ENCODE data around the gene S100A13. TPM values are rescaled to one million over a fixed set of nuclear protein-coding genes. Genes with fewer than 3 reads are reported as not detected.

S100A13 gene
- total RNA-seq, 2 experiments from 2014 or later = 6.2 to 7.0 TPM

GRCh38 chr1:153612755-153613331, 14.5 kb downstream of the S100A13 start, which contains the start of gene S100A16:
Gene S100A16 (minus strand): TSS chr1:153613137. CDS start chr1:153608151, 4,986 bp downstream.
- no peak within 1 kb of the TSS for H3K27ac Mint-ChIP-seq
- ATAC-seq (no peak), DNase-seq (no peak)
- H3K4me3 Mint-ChIP-seq = no peak within 1 kb of the TSS
- H3K4me1 Mint-ChIP-seq (ENCODE audit: low read depth) = peaks cover 7% of the 10 kb centered on the region
- no peaks in the 10 kb centered on the region for H3K9me3 Mint-ChIP-seq (ENCODE audit: insufficient read depth)
- POLR2A ChIA-PET = interaction anchor here (0.6 kb wide), 1 partner anchor 32 kb away, joined by 3 read pairs; no protein-coding TSS in a partner anchor
- CTCF ChIA-PET = interaction anchor here (0.9 to 10.2 kb wide), 4 partner anchors 14 to 80 kb away, joined by 3 to 115 read pairs (median 4); partner anchors contain the start of gene S100A13
- no peaks in the 10 kb centered on the region for H3K36me3 Mint-ChIP-seq (ENCODE audit: low read depth)
- H3K27me3 Mint-ChIP-seq (ENCODE audit: low read depth) = no peaks in the 10 kb centered on the region

- no peak for DNase-seq
- no peaks in the 10 kb centered on the region for H3K9me3 Mint-ChIP-seq (ENCODE audit: insufficient read depth)
- H3K27me3 Mint-ChIP-seq (ENCODE audit: low read depth) = no peaks in the 10 kb centered on the region
- no peak overlapping the region for H3K4me3 Mint-ChIP-seq
- peaks cover under 1% of the 10 kb centered on the region for H3K4me1 Mint-ChIP-seq (ENCODE audit: low read depth)
- no peaks in the 10 kb centered on the region for H3K36me3 Mint-ChIP-seq (ENCODE audit: low read depth)
- H3K27ac Mint-ChIP-seq = no peak overlapping the region
- CTCF ChIA-PET = interaction anchor here (0.7 to 10.2 kb wide), 5 partner anchors 15 to 102 kb away, joined by 3 to 115 read pairs (median 4); partner anchors contain the start of gene S100A13
- no peak for ATAC-seq
- POLR2A ChIA-PET = interaction anchor here (0.6 kb wide), 1 partner anchor 31 kb away, joined by 3 read pairs; no protein-coding TSS in a partner anchor
Measured at GRCh38 chr1:153612111-153612754, 15.1 kb downstream of the S100A13 start.

- ChIA-PET CTCF (interaction anchor here (0.7 to 10.2 kb wide), 4 partner anchors 16 to 101 kb away, joined by 3 to 115 read pairs (median 4); partner anchors contain the start of gene S100A13), POLR2A (no interaction called here)
- Mint-ChIP-seq H3K4me3 (no peak overlapping the region), H3K4me1 (ENCODE audit: low read depth) (no peaks in the 10 kb centered on the region), H3K27me3 (ENCODE audit: low read depth) (no peaks in the 10 kb centered on the region), H3K9me3 (ENCODE audit: insufficient read depth) (no peaks in the 10 kb centered on the region), H3K36me3 (ENCODE audit: low read depth) (no peaks in the 10 kb centered on the region), H3K27ac (no peak overlapping the region)
- ATAC-seq (no peak), DNase-seq (no peak)
Measured at GRCh38 chr1:153611356-153611755, 15.9 kb downstream of the S100A13 start.

- Mint-ChIP-seq H3K4me1 (ENCODE audit: low read depth) (no peaks in the 10 kb centered on the region), H3K36me3 (ENCODE audit: low read depth) (no peaks in the 10 kb centered on the region), H3K4me3 (no peak overlapping the region), H3K9me3 (ENCODE audit: insufficient read depth) (no peaks in the 10 kb centered on the region), H3K27ac (no peak overlapping the region), H3K27me3 (ENCODE audit: low read depth) (no peaks in the 10 kb centered on the region)
- ATAC-seq (no peak), DNase-seq (no peak)
- ChIA-PET POLR2A (no interaction called here), CTCF (interaction anchor here (1.7 to 10.2 kb wide), 2 partner anchors 16 to 39 kb away, joined by 5 to 115 read pairs; partner anchors contain the start of gene S100A13)
Measured at GRCh38 chr1:153610811-153611301, 16.4 kb downstream of the S100A13 start.

GRCh38 chr1:153610334-153610733, 17.0 kb downstream of the S100A13 start:
- Mint-ChIP-seq H3K4me3 (no peak overlapping the region), H3K36me3 (ENCODE audit: low read depth) (no peaks in the 10 kb centered on the region), H3K4me1 (ENCODE audit: low read depth) (no peaks in the 10 kb centered on the region), H3K27ac (no peak overlapping the region), H3K9me3 (ENCODE audit: insufficient read depth) (no peaks in the 10 kb centered on the region), H3K27me3 (ENCODE audit: low read depth) (no peaks in the 10 kb centered on the region)
- ATAC-seq (no peak), DNase-seq (no peak)
- ChIA-PET CTCF (interaction anchor here (10.2 kb wide), 1 partner anchor 39 kb away, joined by 115 read pairs; no protein-coding TSS in a partner anchor), POLR2A (no interaction called here)

- Mint-ChIP-seq H3K36me3 (ENCODE audit: low read depth) (no peaks in the 10 kb centered on the region), H3K4me3 (no peak overlapping the region), H3K4me1 (ENCODE audit: low read depth) (no peaks in the 10 kb centered on the region), H3K27ac (no peak overlapping the region), H3K9me3 (ENCODE audit: insufficient read depth) (no peaks in the 10 kb centered on the region), H3K27me3 (ENCODE audit: low read depth) (no peaks in the 10 kb centered on the region)
- no peak for DNase-seq
- no peak for ATAC-seq
- ChIA-PET POLR2A (no interaction called here), CTCF (no interaction called here)
Measured at GRCh38 chr1:153609585-153609907, 17.8 kb downstream of the S100A13 start.

GRCh38 chr1:153608742-153609584, 18.3 kb downstream of the S100A13 start:
- ChIA-PET POLR2A (no interaction called here), CTCF (no interaction called here)
- H3K27me3 Mint-ChIP-seq (ENCODE audit: low read depth) = no peaks in the 10 kb centered on the region
- H3K4me3 Mint-ChIP-seq = no peak overlapping the region
- H3K36me3 Mint-ChIP-seq (ENCODE audit: low read depth) = no peaks in the 10 kb centered on the region
- H3K4me1 Mint-ChIP-seq (ENCODE audit: low read depth) = no peaks in the 10 kb centered on the region
- ATAC-seq (no peak), DNase-seq (no peak)
- H3K27ac Mint-ChIP-seq = no peak overlapping the region
- no peaks in the 10 kb centered on the region for H3K9me3 Mint-ChIP-seq (ENCODE audit: insufficient read depth)

GRCh38 chr1:153608089-153608682, 19.1 kb downstream of the S100A13 start:
- Mint-ChIP-seq H3K4me3 (no peak overlapping the region), H3K9me3 (ENCODE audit: insufficient read depth) (no peaks in the 10 kb centered on the region), H3K27me3 (ENCODE audit: low read depth) (no peaks in the 10 kb centered on the region), H3K27ac (no peak overlapping the region), H3K36me3 (ENCODE audit: low read depth) (no peaks in the 10 kb centered on the region), H3K4me1 (ENCODE audit: low read depth) (no peaks in the 10 kb centered on the region)
- ATAC-seq (no peak), DNase-seq (no peak)
- ChIA-PET POLR2A (interaction anchor here (0.9 kb wide), 1 partner anchor 31 kb away, joined by 3 read pairs; no protein-coding TSS in a partner anchor), CTCF (interaction anchor here (1.1 to 1.3 kb wide), 2 partner anchors 9 to 97 kb away, joined by 5 to 6 read pairs; no protein-coding TSS in a partner anchor)

GRCh38 chr1:153607381-153607780, 19.9 kb downstream of the S100A13 start:
- CTCF ChIA-PET = interaction anchor here (1.0 to 1.3 kb wide), 3 partner anchors 10 to 96 kb away, joined by 3 to 6 read pairs (median 5); partner anchors contain the start of gene S100A13

GRCh38 chr1:153606194-153606593, 21.1 kb downstream of the S100A13 start:
- Mint-ChIP-seq H3K9me3 (ENCODE audit: insufficient read depth) (no peaks in the 10 kb centered on the region), H3K4me3 (no peak overlapping the region), H3K4me1 (ENCODE audit: low read depth) (peaks cover 6% of the 10 kb centered on the region), H3K36me3 (ENCODE audit: low read depth) (no peaks in the 10 kb centered on the region), H3K27ac (no peak overlapping the region), H3K27me3 (ENCODE audit: low read depth) (no peaks in the 10 kb centered on the region)
- ChIA-PET CTCF (interaction anchor here (1.3 kb wide), 2 partner anchors 10 to 12 kb away, joined by 3 to 5 read pairs; partner anchors contain the start of gene S100A14), POLR2A (no interaction called here)
- ATAC-seq = no peak
- no peak for DNase-seq

More at GRCh38 chr1:153607381-153607780, 19.9 kb downstream of the S100A13 start:
- DNase-seq = no peak
- Mint-ChIP-seq H3K4me3 (no peak overlapping the region), H3K36me3 (ENCODE audit: low read depth) (no peaks in the 10 kb centered on the region), H3K27ac (no peak overlapping the region), H3K27me3 (ENCODE audit: low read depth) (no peaks in the 10 kb centered on the region), H3K4me1 (ENCODE audit: low read depth) (peaks cover 2% of the 10 kb centered on the region), H3K9me3 (ENCODE audit: insufficient read depth) (no peaks in the 10 kb centered on the region)
- ATAC-seq = no peak
- POLR2A ChIA-PET = interaction anchor here (0.9 kb wide), 1 partner anchor 30 kb away, joined by 3 read pairs; no protein-coding TSS in a partner anchor

GRCh38 chr1:153602749-153603148, 24.6 kb downstream of the S100A13 start:
- no peak overlapping the region for H3K4me3 Mint-ChIP-seq
- POLR2A ChIA-PET = interaction anchor here (0.5 kb wide), 1 partner anchor 24 kb away, joined by 3 read pairs; the partner anchor contains the start of gene S100A13

More at GRCh38 chr1:153602749-153603148, 24.6 kb downstream of the S100A13 start:
- no peaks in the 10 kb centered on the region for H3K9me3 Mint-ChIP-seq (ENCODE audit: insufficient read depth)
- H3K27ac Mint-ChIP-seq = no peak overlapping the region
- DNase-seq (no peak), ATAC-seq (no peak)
- H3K4me1 Mint-ChIP-seq (ENCODE audit: low read depth) = peaks cover 15% of the 10 kb centered on the region
- CTCF ChIA-PET = interaction anchor here (1.3 to 3.4 kb wide), 5 partner anchors 15 to 93 kb away, joined by 3 to 21 read pairs (median 5); no protein-coding TSS in a partner anchor
- no peaks in the 10 kb centered on the region for H3K36me3 Mint-ChIP-seq (ENCODE audit: low read depth)
- H3K27me3 Mint-ChIP-seq (ENCODE audit: low read depth) = no peaks in the 10 kb centered on the region

All from activated CD8-positive, alpha-beta T cell treated with anti-CD3 and anti-CD28 coated beads, Interleukin-2, amount 10 ng/mL, durations not matched to agents 7 days and 5 days (primary cell).